ENCODE measurements around the gene SLC7A14. TPM values are rescaled to one million over a fixed set of nuclear protein-coding genes. Genes with fewer than 3 reads are reported as not detected.

The SLC7A14 gene
- total and polyA plus RNA-seq, 2 of the 13 experiments (the other 11 are each of a cell fraction or from before 2014, with no cell fraction given), result not detected

GRCh38 chr3:170418422-170419398, 167.2 kb downstream of the SLC7A14 start, which contains the start of gene CLDN11 (continued):
- TF ChIP-seq RFXAP (CRISPR knock-in tag; IDR thresholded peaks at IDR 0.05; ENCODE audit: borderline replicate concordance) (0 out of 2 replicates have a peak, but pooled peaks have one; percentile 64), REXO4 (CRISPR knock-in tag; IDR thresholded peaks at IDR 0.05; ENCODE audit: borderline replicate concordance) (no peak), ZNF775 (CRISPR knock-in tag; IDR thresholded peaks at IDR 0.05; ENCODE audit: borderline replicate concordance) (no peak), KLF11 (CRISPR knock-in tag; IDR thresholded peaks at IDR 0.05) (no peak), ADNP (CRISPR knock-in tag; IDR thresholded peaks at IDR 0.05) (no peak), RARG (CRISPR knock-in tag; IDR thresholded peaks at IDR 0.05; ENCODE audit: low read depth) (no peak), SNAPC5 (CRISPR knock-in tag; IDR thresholded peaks at IDR 0.05; ENCODE audit: borderline replicate concordance) (no peak), MXD3 (CRISPR knock-in tag; IDR thresholded peaks at IDR 0.05) (no peak), ZNF788 (CRISPR knock-in tag; IDR thresholded peaks at IDR 0.05; ENCODE audit: borderline replicate concordance) (no peak), IKZF5 (CRISPR knock-in tag; IDR thresholded peaks at IDR 0.05) (no peak), ZBTB39 (CRISPR knock-in tag; IDR thresholded peaks at IDR 0.05) (no peak), ZFP62 (CRISPR knock-in tag; IDR thresholded peaks at IDR 0.05) (no peak), ZFX (CRISPR knock-in tag; IDR thresholded peaks at IDR 0.05; ENCODE audit: low read depth) (peak; percentile 23; the same call in 1 of the 2 replicates), ZNF512B (CRISPR knock-in tag; IDR thresholded peaks at IDR 0.05; ENCODE audit: borderline replicate concordance) (no peak), ZNF563 (CRISPR knock-in tag; IDR thresholded peaks at IDR 0.05) (no peak), ZNF615 (CRISPR knock-in tag; IDR thresholded peaks at IDR 0.05; ENCODE audit: borderline replicate concordance) (no peak), ATF2 (CRISPR knock-in tag; IDR thresholded peaks at IDR 0.05) (no peak), ZFP36L2 (CRISPR knock-in tag; IDR thresholded peaks at IDR 0.05) (no peak), SNAI1 (CRISPR knock-in tag; IDR thresholded peaks at IDR 0.05; ENCODE audit: borderline replicate concordance) (no peak), ZFYVE20 (CRISPR knock-in tag; IDR thresholded peaks at IDR 0.05; ENCODE audit: borderline replicate concordance, low read depth) (no peak)
